GM12872 (cell line): Measurements from ENCODE around the gene DFFA.

Source experiments
- CTCF ChIP-seq: IDR thresholded peaks from 3 replicates; pipeline ENCODE4 v1.5.1; 2011; ENCODE audit warnings: low read depth, mild to moderate bottlenecking, low read length, moderate library complexity; ENCODE audit not compliant: insufficient read depth

Gene DFFA

DNA sequence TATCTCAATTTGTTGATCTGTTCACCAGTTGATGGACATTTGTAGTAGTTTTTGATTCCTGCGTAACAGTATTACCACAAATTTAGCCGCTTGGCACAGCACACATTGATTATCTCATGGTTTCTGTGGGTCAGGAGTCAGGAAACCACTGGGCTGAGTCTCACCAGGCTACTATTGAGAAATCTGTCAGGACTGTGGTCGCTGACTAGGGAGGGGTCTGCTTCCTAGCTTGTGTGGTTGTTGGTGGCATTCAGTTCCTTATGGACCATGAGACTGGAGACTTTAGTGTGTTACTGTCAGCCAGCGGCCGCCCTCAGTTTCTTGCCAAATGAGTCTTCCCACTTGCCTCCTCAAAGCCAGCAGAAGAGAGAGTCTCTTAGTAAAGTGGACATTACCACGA is 12.2 kb upstream of the DFFA start:
- no peak for TF ChIP-seq CTCF

DNA sequence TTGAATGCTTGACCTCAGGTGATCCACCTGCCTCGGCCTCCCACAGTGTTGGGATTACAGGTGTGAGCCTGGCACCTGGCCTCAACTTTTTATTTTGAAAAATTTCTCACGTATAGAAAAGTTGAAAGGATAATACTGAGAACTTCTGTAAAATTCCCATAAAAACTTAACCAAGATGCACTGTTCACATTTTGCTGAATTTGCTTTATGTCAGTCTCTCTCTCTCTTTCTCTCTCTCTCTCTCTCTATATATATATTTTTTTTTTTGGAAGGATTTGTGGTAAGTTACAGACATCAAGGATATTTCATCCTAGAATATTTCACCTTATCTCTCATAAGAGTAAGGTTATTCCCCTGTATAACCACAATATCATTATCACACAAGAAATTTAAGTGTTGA is 8.3 kb upstream of the DFFA start:
- TF ChIP-seq CTCF: no peak

DNA sequence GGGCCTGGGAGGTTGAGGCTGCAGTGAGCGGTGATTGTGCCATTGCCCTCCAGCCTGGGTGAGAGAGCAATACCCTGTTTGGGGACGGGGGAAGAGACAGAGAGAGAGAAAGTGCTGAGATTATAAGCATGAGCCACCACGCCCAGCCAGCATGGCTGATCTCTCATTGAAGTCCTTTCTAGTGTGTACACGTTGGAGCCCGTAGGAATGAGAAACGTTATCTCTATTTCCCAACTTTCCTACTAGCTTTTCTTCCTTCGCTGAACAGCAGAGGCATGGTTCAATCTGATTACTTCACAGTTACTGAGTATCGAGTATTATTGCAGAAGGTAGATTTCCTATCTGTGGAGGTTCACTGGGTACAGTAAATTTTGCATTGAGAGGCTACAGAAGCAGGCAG is 7.0 kb upstream of the DFFA start:
- no peak for TF ChIP-seq CTCF

GRCh38 chr1:10475510-10475909 is 3.2 kb upstream of the DFFA start:
- TF ChIP-seq CTCF: no peak

- TF ChIP-seq CTCF: no peak
Measured at GRCh38 chr1:10474613-10475507, 2.5 kb upstream of the DFFA start, which contains the start of gene PEX14. Gene PEX14, plus strand, starts transcription at chr1:10474950. Its CDS starts 17 bp downstream, at chr1:10474967.

GRCh38 chr1:10473145-10473765 is 926 bp upstream of the DFFA start:
- TF ChIP-seq CTCF: no peak

DNA sequence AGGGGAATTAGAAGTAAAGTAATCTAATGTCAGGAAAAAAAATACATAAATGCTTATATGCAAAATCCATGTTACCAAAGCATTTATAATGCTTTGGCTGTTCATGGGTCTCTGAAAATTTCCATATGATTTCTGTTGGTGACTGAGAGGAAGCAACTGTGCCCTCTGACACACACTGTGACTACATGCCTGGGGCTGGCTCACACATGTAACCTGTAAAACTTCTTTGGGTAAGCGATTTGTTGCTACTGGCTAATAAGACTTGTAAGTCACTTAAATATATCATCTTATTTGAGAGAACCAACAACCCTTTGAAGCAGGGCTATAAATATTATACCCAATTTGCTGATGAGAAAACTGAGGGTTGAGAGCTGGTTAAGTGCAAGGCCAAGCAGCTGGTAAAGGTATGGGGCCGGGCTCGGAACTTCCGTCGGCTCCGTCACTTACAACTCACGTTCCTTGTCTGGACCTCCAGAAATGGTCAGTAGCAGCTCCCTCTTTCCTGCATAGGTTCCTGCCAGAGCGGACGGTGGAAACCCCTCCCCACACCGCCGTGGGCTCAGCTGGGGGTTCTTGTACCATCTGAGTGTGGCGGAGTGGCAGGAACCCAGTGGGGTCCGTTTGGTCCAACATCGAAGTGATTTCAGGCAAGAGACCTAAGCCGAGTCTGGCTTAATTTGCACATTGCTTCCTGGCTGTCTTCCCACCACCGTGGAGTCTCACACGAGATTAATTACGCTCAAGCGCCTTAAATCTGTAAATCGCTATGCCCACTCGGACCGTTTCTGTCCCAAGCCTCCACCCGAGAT is 714 bp downstream of the DFFA start:
- TF ChIP-seq CTCF: no peak
